Peyer's patch (tissue), 4 donors: ENCODE results near the gene TARBP1.

ENCODE experiments used
- POLR2A ChIP-seq, 2 donors: fragments of 450-650 bp; IDR thresholded peaks; one replicate each; pipeline ENCODE4 v1.5.1; 2017; ENCODE audit warnings: antibody characterized with exemption in 2 of 2, mild to moderate bottlenecking in 2 of 2, moderate library complexity in 2 of 2
- TF ChIP-seq, protein P1 (sequence below), 6 experiments: fragments of 450-650 bp in 4 of 6; fragments of 200-600 bp in 2 of 6; sonication (generic) in 1 of 6; IDR thresholded peaks; one replicate each; pipeline ENCODE4 v1.5.1; 2017 to 2019; ENCODE audit warnings: antibody characterized with exemption in 6 of 6, mild to moderate bottlenecking in 3 of 6, moderate library complexity in 1 of 6

DNA sequence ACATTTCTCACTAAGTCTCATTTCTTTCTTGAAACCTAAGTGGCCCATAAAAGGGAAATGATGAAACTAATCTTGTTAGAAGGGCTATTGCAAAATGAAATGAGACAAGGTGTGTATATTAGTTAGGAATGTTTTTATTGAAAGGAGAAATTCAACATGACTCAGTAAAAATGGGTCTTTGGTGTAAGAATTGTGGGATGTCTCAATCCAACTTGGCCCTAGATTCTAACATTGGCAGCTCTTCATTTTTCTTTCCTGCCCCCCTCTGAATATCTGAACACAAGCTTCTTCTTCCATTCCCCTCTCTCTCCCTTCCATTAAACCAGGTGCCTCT is 26.8 kb upstream of the TARBP1 start:
- TF ChIP-seq, protein P1, sequence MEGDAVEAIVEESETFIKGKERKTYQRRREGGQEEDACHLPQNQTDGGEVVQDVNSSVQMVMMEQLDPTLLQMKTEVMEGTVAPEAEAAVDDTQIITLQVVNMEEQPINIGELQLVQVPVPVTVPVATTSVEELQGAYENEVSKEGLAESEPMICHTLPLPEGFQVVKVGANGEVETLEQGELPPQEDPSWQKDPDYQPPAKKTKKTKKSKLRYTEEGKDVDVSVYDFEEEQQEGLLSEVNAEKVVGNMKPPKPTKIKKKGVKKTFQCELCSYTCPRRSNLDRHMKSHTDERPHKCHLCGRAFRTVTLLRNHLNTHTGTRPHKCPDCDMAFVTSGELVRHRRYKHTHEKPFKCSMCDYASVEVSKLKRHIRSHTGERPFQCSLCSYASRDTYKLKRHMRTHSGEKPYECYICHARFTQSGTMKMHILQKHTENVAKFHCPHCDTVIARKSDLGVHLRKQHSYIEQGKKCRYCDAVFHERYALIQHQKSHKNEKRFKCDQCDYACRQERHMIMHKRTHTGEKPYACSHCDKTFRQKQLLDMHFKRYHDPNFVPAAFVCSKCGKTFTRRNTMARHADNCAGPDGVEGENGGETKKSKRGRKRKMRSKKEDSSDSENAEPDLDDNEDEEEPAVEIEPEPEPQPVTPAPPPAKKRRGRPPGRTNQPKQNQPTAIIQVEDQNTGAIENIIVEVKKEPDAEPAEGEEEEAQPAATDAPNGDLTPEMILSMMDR (IDR thresholded peaks at IDR 0.05): no peak
- TF ChIP-seq POLR2A (IDR thresholded peaks at IDR 0.05): no peak
